Astrocyte of the spinal cord (primary cell): ENCODE data around the gene GRID1.

ENCODE experiments used
- DNase-seq: peaks from one replicate; pipeline ENCODE4 v3.0.0; 2011; ENCODE audit warnings: low read depth, low spot score
- H3K4me3 ChIP-seq: 2 replicates; pipeline ENCODE4 v1.5.1; 2011; ENCODE audit warnings: low read depth, mild to moderate bottlenecking, low read length, moderate library complexity
- in situ Hi-C: cut with HindIII; loops from 2 replicates; pipeline ENCODE4 v1.10.0; 2017; ENCODE audit warnings: low sequenced_read_pairs
- TF ChIP-seq, protein P1 (sequence below): IDR thresholded peaks from 2 replicates; pipeline ENCODE4 v1.5.1; 2012; ENCODE audit warnings: low read depth, mild to moderate bottlenecking, low read length, inconsistent platforms

The GRID1 gene

DNA sequence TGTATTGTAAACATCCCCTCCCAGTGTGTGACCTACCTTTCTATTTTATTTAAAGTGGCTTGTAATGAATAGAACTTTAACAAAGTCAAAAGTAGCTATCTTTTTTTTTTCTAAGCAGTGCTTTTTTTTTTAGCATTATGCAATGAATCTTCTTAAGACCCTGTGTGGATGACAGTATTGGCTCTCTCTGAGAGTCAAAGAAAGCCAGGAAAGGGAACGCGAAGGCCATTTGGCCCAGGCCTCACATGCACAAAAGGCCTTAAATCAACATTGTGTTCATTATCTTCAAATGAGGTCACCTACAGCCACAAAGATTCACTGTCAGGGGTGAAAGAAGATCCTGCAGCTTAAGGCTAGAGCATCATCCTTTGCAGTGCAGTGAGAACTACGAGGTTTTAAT lies 721.5 kb downstream of the GRID1 start:
- TF ChIP-seq, protein P1, sequence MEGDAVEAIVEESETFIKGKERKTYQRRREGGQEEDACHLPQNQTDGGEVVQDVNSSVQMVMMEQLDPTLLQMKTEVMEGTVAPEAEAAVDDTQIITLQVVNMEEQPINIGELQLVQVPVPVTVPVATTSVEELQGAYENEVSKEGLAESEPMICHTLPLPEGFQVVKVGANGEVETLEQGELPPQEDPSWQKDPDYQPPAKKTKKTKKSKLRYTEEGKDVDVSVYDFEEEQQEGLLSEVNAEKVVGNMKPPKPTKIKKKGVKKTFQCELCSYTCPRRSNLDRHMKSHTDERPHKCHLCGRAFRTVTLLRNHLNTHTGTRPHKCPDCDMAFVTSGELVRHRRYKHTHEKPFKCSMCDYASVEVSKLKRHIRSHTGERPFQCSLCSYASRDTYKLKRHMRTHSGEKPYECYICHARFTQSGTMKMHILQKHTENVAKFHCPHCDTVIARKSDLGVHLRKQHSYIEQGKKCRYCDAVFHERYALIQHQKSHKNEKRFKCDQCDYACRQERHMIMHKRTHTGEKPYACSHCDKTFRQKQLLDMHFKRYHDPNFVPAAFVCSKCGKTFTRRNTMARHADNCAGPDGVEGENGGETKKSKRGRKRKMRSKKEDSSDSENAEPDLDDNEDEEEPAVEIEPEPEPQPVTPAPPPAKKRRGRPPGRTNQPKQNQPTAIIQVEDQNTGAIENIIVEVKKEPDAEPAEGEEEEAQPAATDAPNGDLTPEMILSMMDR: no peak
- H3K4me3 ChIP-seq: no peak overlapping the region
- peak; percentile 38 for DNase-seq
- in situ Hi-C loops: no loop called here

DNA sequence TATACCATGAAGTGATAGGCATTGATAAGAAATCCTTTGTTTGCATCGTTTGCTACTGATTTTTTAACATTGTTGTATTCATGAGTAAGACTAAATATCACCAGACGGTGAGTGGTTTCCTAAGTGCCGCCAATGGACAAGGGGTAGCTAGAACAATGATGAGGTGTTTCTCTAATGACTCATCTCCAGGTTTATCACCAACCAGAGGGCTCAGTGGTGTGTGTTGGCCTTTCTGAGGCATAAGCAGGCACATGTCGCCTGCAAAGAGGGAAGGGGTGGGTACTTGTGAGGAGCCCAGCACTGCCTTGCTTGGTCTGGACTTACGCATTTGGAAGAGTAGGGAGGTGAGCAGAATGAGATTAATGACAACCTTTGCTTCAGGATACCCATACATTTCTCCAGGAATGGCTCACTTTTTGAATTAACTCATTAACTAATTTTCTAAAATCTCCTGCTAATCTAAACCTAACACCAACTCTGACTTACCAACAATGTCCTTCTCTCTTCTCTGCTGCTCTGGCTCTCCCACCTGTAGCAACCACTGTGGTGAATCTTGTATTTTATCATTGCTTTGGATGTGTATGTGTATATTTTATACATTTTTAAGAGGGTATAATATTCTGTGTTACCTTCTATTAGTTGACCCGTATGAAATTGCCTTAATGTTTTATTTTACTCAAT lies 722.6 kb downstream of the GRID1 start:
- in situ Hi-C loops: no loop called here
- TF ChIP-seq, protein P1: no peak
- peak; percentile 41 for DNase-seq
- H3K4me3 ChIP-seq: no peak overlapping the region

- TF ChIP-seq, protein P1: no peak
- DNase-seq: peak; percentile 4
- H3K4me3 ChIP-seq: no peak overlapping the region
- in situ Hi-C loops: no loop called here
Observed at GRCh38 chr10:85643171-85643844, 723.3 kb downstream of the GRID1 start.

- DNase-seq: peak; percentile 79
- H3K4me3 ChIP-seq: no peak overlapping the region
- in situ Hi-C loops: no loop called here
- TF ChIP-seq, protein P1: no peak
Observed at GRCh38 chr10:85642421-85643170, 724.0 kb downstream of the GRID1 start.

GRCh38 chr10:85642082-85642420 lies 724.5 kb downstream of the GRID1 start:
- in situ Hi-C loops: no loop called here
- DNase-seq: peak; percentile 43
- no peak overlapping the region for H3K4me3 ChIP-seq
- TF ChIP-seq, protein P1: no peak

GRCh38 chr10:85641479-85642009 lies 725.1 kb downstream of the GRID1 start:
- peak; percentile 35 for DNase-seq
- TF ChIP-seq, protein P1: no peak
- H3K4me3 ChIP-seq: no peak overlapping the region
- in situ Hi-C loops: no loop called here
